Measurements from ENCODE around the gene GDF9. TPM values are rescaled to one million over a fixed set of nuclear protein-coding genes. Genes with fewer than 3 reads are reported as not detected.

GDF9 gene
- polyA plus RNA-seq, 4 donors: 0.32 to 0.67 (median 0.34) TPM; not detected in 1

- 25 to 29% (median 29%) methylated on average over 3 of the region's 3 CpGs for WGBS, 3 donors
- Histone ChIP-seq H3K27me3 (ENCODE audit: control insufficient read depth in 3 of 3, insufficient read depth in 3 of 3, low read length in 3 of 3) (no peaks in the 10 kb centered on the region), H3K36me3 (ENCODE audit: control insufficient read depth in 3 of 3, insufficient read depth in 2 of 3, low read depth in 1 of 3, low read length in 3 of 3) (no peaks in the 10 kb centered on the region), H3K4me3 (ENCODE audit: low read depth in 1 of 3, low read length in 3 of 3) (no peak overlapping the region), H3K27ac (ENCODE audit: low read depth in 1 of 3, low read length in 2 of 3) (no peak overlapping the region), H3K9me3 (ENCODE audit: control insufficient read depth in 2 of 2, insufficient read depth in 1 of 2, low read depth in 1 of 2, low read length in 1 of 2) (no peaks in the 10 kb centered on the region), H3K4me1 (ENCODE audit: control insufficient read depth in 3 of 3, insufficient read depth in 2 of 3, low read depth in 1 of 3, low read length in 2 of 3) (peaks cover 0 to 7% (median 0%) of the 10 kb centered on the region in 3 donors)
- FAIRE-seq (no peak), DNase-seq (no peak)
Measured at GRCh38 chr5:132854301-132854700, 12.0 kb downstream of the GDF9 start.

- DNase-seq: no peak
- FAIRE-seq: peak; percentile 59
- no peak overlapping the region for H3K27ac ChIP-seq (ENCODE audit: low read depth in 1 of 3, low read length in 2 of 3)
- WGBS, 3 donors: 27 to 50% (median 44%) methylated on average over 1 of the region's 1 CpG
- H3K27me3 ChIP-seq (ENCODE audit: control insufficient read depth in 3 of 3, insufficient read depth in 3 of 3, low read length in 3 of 3): no peaks in the 10 kb centered on the region
- no peaks in the 10 kb centered on the region for H3K36me3 ChIP-seq (ENCODE audit: control insufficient read depth in 3 of 3, insufficient read depth in 2 of 3, low read depth in 1 of 3, low read length in 3 of 3)
- H3K9me3 ChIP-seq (ENCODE audit: control insufficient read depth in 2 of 2, insufficient read depth in 1 of 2, low read depth in 1 of 2, low read length in 1 of 2): no peaks in the 10 kb centered on the region
- H3K4me3 ChIP-seq (ENCODE audit: low read depth in 1 of 3, low read length in 3 of 3): no peak overlapping the region
- H3K4me1 ChIP-seq (ENCODE audit: control insufficient read depth in 3 of 3, insufficient read depth in 2 of 3, low read depth in 1 of 3, low read length in 2 of 3): peaks cover 0 to 12% (median 0%) of the 10 kb centered on the region in 3 donors
Measured at GRCh38 chr5:132853790-132854189, 12.5 kb downstream of the GDF9 start.

- Histone ChIP-seq H3K36me3 (ENCODE audit: control insufficient read depth in 3 of 3, insufficient read depth in 2 of 3, low read depth in 1 of 3, low read length in 3 of 3) (no peaks in the 10 kb centered on the region), H3K4me1 (ENCODE audit: control insufficient read depth in 3 of 3, insufficient read depth in 2 of 3, low read depth in 1 of 3, low read length in 2 of 3) (peaks cover 0 to 16% (median 0%) of the 10 kb centered on the region in 3 donors), H3K27me3 (ENCODE audit: control insufficient read depth in 3 of 3, insufficient read depth in 3 of 3, low read length in 3 of 3) (no peaks in the 10 kb centered on the region), H3K9me3 (ENCODE audit: control insufficient read depth in 2 of 2, insufficient read depth in 1 of 2, low read depth in 1 of 2, low read length in 1 of 2) (no peaks in the 10 kb centered on the region), H3K4me3 (ENCODE audit: low read depth in 1 of 3, low read length in 3 of 3) (no peak overlapping the region), H3K27ac (ENCODE audit: low read depth in 1 of 3, low read length in 2 of 3) (no peak overlapping the region)
- no peak for FAIRE-seq
- 79 to 92% (median 82%) methylated on average over 3 of the region's 3 CpGs for WGBS, 3 donors
- no peak for DNase-seq
Measured at GRCh38 chr5:132853323-132853722, 12.9 kb downstream of the GDF9 start.

- 63 to 73% (median 70%) methylated on average over 2 of the region's 2 CpGs for WGBS, 3 donors
Measured at GRCh38 chr5:132850066-132850465, 16.2 kb downstream of the GDF9 start.

GRCh38 chr5:132849347-132849746 is 16.9 kb downstream of the GDF9 start:
- DNase-seq (peak in 1 of 2 donors; percentile 64), FAIRE-seq (no peak)
- WGBS, 3 donors: 3 to 50% (median 22%) methylated on average over 1 of the region's 1 CpG
- Histone ChIP-seq H3K4me3 (ENCODE audit: low read depth in 1 of 3, low read length in 3 of 3) (no peak overlapping the region), H3K27me3 (ENCODE audit: control insufficient read depth in 3 of 3, insufficient read depth in 3 of 3, low read length in 3 of 3) (no peaks in the 10 kb centered on the region), H3K27ac (ENCODE audit: low read depth in 1 of 3, low read length in 2 of 3) (peak overlapping the region in 1 of 3 donors; percentile 46), H3K36me3 (ENCODE audit: control insufficient read depth in 3 of 3, insufficient read depth in 2 of 3, low read depth in 1 of 3, low read length in 3 of 3) (no peaks in the 10 kb centered on the region), H3K9me3 (ENCODE audit: control insufficient read depth in 2 of 2, insufficient read depth in 1 of 2, low read depth in 1 of 2, low read length in 1 of 2) (no peaks in the 10 kb centered on the region), H3K4me1 (ENCODE audit: control insufficient read depth in 3 of 3, insufficient read depth in 2 of 3, low read depth in 1 of 3, low read length in 2 of 3) (peaks cover 0 to 16% (median 0%) of the 10 kb centered on the region in 3 donors)

More at GRCh38 chr5:132850066-132850465, 16.2 kb downstream of the GDF9 start:
- FAIRE-seq (no peak), DNase-seq (no peak)
- Histone ChIP-seq H3K4me1 (ENCODE audit: control insufficient read depth in 3 of 3, insufficient read depth in 2 of 3, low read depth in 1 of 3, low read length in 2 of 3) (peaks cover 0 to 16% (median 0%) of the 10 kb centered on the region in 3 donors), H3K4me3 (ENCODE audit: low read depth in 1 of 3, low read length in 3 of 3) (no peak overlapping the region), H3K9me3 (ENCODE audit: control insufficient read depth in 2 of 2, insufficient read depth in 1 of 2, low read depth in 1 of 2, low read length in 1 of 2) (no peaks in the 10 kb centered on the region), H3K27me3 (ENCODE audit: control insufficient read depth in 3 of 3, insufficient read depth in 3 of 3, low read length in 3 of 3) (no peaks in the 10 kb centered on the region), H3K36me3 (ENCODE audit: control insufficient read depth in 3 of 3, insufficient read depth in 2 of 3, low read depth in 1 of 3, low read length in 3 of 3) (no peaks in the 10 kb centered on the region), H3K27ac (ENCODE audit: low read depth in 1 of 3, low read length in 2 of 3) (peak overlapping the region in 1 of 3 donors; percentile 14)

- Histone ChIP-seq H3K9me3 (ENCODE audit: control insufficient read depth in 2 of 2, insufficient read depth in 1 of 2, low read depth in 1 of 2, low read length in 1 of 2) (no peaks in the 10 kb centered on the region), H3K4me3 (ENCODE audit: low read depth in 1 of 3, low read length in 3 of 3) (no peak overlapping the region), H3K27ac (ENCODE audit: low read depth in 1 of 3, low read length in 2 of 3) (no peak overlapping the region), H3K36me3 (ENCODE audit: control insufficient read depth in 3 of 3, insufficient read depth in 2 of 3, low read depth in 1 of 3, low read length in 3 of 3) (no peaks in the 10 kb centered on the region), H3K4me1 (ENCODE audit: control insufficient read depth in 3 of 3, insufficient read depth in 2 of 3, low read depth in 1 of 3, low read length in 2 of 3) (peaks cover 0 to 16% (median 0%) of the 10 kb centered on the region in 3 donors), H3K27me3 (ENCODE audit: control insufficient read depth in 3 of 3, insufficient read depth in 3 of 3, low read length in 3 of 3) (no peaks in the 10 kb centered on the region)
- DNase-seq (no peak), FAIRE-seq (no peak)
- 92 to 94% (median 92%) methylated on average over 8 of the region's 8 CpGs for WGBS, 3 donors
Measured at GRCh38 chr5:132848270-132848669, 18.0 kb downstream of the GDF9 start.

- Histone ChIP-seq H3K4me3 (ENCODE audit: low read depth in 1 of 3, low read length in 3 of 3) (no peak overlapping the region), H3K4me1 (ENCODE audit: control insufficient read depth in 3 of 3, insufficient read depth in 2 of 3, low read depth in 1 of 3, low read length in 2 of 3) (peaks cover 6 to 51% (median 7%) of the 10 kb centered on the region in 3 donors), H3K36me3 (ENCODE audit: control insufficient read depth in 3 of 3, insufficient read depth in 2 of 3, low read depth in 1 of 3, low read length in 3 of 3) (no peaks in the 10 kb centered on the region), H3K27ac (ENCODE audit: low read depth in 1 of 3, low read length in 2 of 3) (peak overlapping the region in 1 of 3 donors; percentile 86), H3K9me3 (ENCODE audit: control insufficient read depth in 2 of 2, insufficient read depth in 1 of 2, low read depth in 1 of 2, low read length in 1 of 2) (no peaks in the 10 kb centered on the region), H3K27me3 (ENCODE audit: control insufficient read depth in 3 of 3, insufficient read depth in 3 of 3, low read length in 3 of 3) (no peaks in the 10 kb centered on the region)
- no peak for DNase-seq
- WGBS, 3 donors: 81 to 90% (median 82%) methylated on average over 4 of the region's 4 CpGs
- no peak for FAIRE-seq
Measured at GRCh38 chr5:132841305-132841704, 25.0 kb downstream of the GDF9 start.

- Histone ChIP-seq H3K4me1 (ENCODE audit: control insufficient read depth in 3 of 3, insufficient read depth in 2 of 3, low read depth in 1 of 3, low read length in 2 of 3) (peaks cover 6 to 51% (median 7%) of the 10 kb centered on the region in 3 donors), H3K9me3 (ENCODE audit: control insufficient read depth in 2 of 2, insufficient read depth in 1 of 2, low read depth in 1 of 2, low read length in 1 of 2) (no peaks in the 10 kb centered on the region), H3K36me3 (ENCODE audit: control insufficient read depth in 3 of 3, insufficient read depth in 2 of 3, low read depth in 1 of 3, low read length in 3 of 3) (no peaks in the 10 kb centered on the region), H3K4me3 (ENCODE audit: low read depth in 1 of 3, low read length in 3 of 3) (no peak overlapping the region), H3K27me3 (ENCODE audit: control insufficient read depth in 3 of 3, insufficient read depth in 3 of 3, low read length in 3 of 3) (no peaks in the 10 kb centered on the region), H3K27ac (ENCODE audit: low read depth in 1 of 3, low read length in 2 of 3) (peak overlapping the region in 2 of 3 donors; percentile 86 to 90)
- 35 to 46% (median 39%) methylated on average over 1 of the region's 1 CpG for WGBS, 3 donors
- DNase-seq (no peak), FAIRE-seq (no peak)
Measured at GRCh38 chr5:132840896-132841295, 25.4 kb downstream of the GDF9 start.

GRCh38 chr5:132840313-132840712 is 26.0 kb downstream of the GDF9 start:
- Histone ChIP-seq H3K27me3 (ENCODE audit: control insufficient read depth in 3 of 3, insufficient read depth in 3 of 3, low read length in 3 of 3) (no peaks in the 10 kb centered on the region), H3K4me1 (ENCODE audit: control insufficient read depth in 3 of 3, insufficient read depth in 2 of 3, low read depth in 1 of 3, low read length in 2 of 3) (peaks cover 6 to 53% (median 7%) of the 10 kb centered on the region in 3 donors), H3K9me3 (ENCODE audit: control insufficient read depth in 2 of 2, insufficient read depth in 1 of 2, low read depth in 1 of 2, low read length in 1 of 2) (no peaks in the 10 kb centered on the region), H3K36me3 (ENCODE audit: control insufficient read depth in 3 of 3, insufficient read depth in 2 of 3, low read depth in 1 of 3, low read length in 3 of 3) (no peaks in the 10 kb centered on the region), H3K4me3 (ENCODE audit: low read depth in 1 of 3, low read length in 3 of 3) (no peak overlapping the region), H3K27ac (ENCODE audit: low read depth in 1 of 3, low read length in 2 of 3) (peak overlapping the region in 2 of 3 donors; percentile 86 to 90)
- DNase-seq (no peak), FAIRE-seq (no peak)
- 18 to 55% (median 34%) methylated on average over 3 of the region's 3 CpGs for WGBS, 3 donors
